Spleen (tissue), 7 donors: ENCODE measurements around the gene NUDT3.

Experiments used
- POLR2A ChIP-seq, 3 donors: fragments of 450-650 bp; IDR thresholded peaks; one replicate each; pipeline ENCODE4 v1.5.1; 2017; ENCODE audit warnings: antibody characterized with exemption in 3 of 3, mild to moderate bottlenecking in 1 of 3
- POLR2AphosphoS5 ChIP-seq, 3 donors: sonication (generic); formaldehyde crosslinking; IDR thresholded peaks; one replicate each; pipeline ENCODE4 v1.5.1; 2017; ENCODE audit warnings: antibody characterized with exemption in 3 of 3
- TF ChIP-seq, protein P1 (sequence below), 11 experiments: fragments of 200-600 bp in 7 of 11; fragments of 450-650 bp in 4 of 11; sonication (generic) in 4 of 11; IDR thresholded peaks in 8 of 11; conservative IDR thresholded peaks in 3 of 11; 1 replicate in 7 of 11; 2 replicates in 4 of 11; pipeline versions ENCODE4 v1.4.0 to v1.8.0; 2016 to 2021; ENCODE audit warnings: antibody characterized with exemption in 11 of 11, inconsistent platforms in 4 of 11, mild to moderate bottlenecking in 1 of 11
- donor health status: DM: no; HTN: no; CAD: no; lungs with moderate emphysema.
- donor health status: DM: no; HTN: no; CAD: no.
- donor health status: DM: no; HTN: no; CAD: no.

DNA sequence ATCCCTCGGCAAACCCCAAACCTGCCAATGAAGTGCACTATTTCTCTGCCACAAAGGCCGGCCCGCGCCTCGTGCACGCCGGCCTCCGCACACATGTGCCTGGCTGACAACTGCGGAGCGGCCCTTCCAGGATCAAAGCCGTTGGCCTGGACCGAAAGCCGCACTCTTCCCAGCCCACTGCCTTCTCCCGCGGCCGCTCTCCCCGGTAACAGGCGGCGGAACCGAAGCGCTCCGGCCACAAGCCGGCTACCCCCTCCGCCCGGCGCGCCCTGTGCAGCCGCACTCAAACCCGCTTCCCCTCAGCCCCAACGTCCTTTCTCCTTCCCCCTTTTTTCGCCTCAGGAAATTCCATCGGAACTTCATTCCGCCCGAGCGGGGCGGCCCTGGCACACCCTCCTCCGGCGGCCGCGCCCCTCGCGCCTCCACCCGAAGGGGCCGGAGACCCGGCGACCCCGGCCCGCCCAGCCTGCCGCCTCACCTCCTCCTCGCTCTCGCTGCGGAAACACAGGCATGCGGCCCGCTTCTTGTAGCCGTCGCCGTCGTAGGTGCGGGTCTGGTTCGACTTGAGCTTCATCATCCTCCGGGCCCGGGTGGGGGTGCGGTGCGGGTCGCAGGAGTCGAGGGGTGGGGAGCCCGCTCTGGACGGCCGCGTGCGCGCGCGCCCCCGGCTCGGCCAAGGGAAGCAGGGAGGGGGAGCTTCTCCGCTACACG lies 528 bp downstream of the NUDT3 start:
- TF ChIP-seq, protein P1, sequence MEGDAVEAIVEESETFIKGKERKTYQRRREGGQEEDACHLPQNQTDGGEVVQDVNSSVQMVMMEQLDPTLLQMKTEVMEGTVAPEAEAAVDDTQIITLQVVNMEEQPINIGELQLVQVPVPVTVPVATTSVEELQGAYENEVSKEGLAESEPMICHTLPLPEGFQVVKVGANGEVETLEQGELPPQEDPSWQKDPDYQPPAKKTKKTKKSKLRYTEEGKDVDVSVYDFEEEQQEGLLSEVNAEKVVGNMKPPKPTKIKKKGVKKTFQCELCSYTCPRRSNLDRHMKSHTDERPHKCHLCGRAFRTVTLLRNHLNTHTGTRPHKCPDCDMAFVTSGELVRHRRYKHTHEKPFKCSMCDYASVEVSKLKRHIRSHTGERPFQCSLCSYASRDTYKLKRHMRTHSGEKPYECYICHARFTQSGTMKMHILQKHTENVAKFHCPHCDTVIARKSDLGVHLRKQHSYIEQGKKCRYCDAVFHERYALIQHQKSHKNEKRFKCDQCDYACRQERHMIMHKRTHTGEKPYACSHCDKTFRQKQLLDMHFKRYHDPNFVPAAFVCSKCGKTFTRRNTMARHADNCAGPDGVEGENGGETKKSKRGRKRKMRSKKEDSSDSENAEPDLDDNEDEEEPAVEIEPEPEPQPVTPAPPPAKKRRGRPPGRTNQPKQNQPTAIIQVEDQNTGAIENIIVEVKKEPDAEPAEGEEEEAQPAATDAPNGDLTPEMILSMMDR (IDR thresholded peaks at IDR 0.05 in 8 of 11, conservative IDR thresholded peaks at IDR 0.05 in 3 of 11): no peak
- TF ChIP-seq POLR2A (IDR thresholded peaks at IDR 0.05) (no peak), POLR2AphosphoS5 (IDR thresholded peaks at IDR 0.05) (peak; percentile 8 to 72 (median 70))
